NCI-H345 (cell line): ENCODE measurements around the gene PBLD.

Experiments used
- DNase-seq: peaks from one replicate; lab custom pipeline; 2025; lab: John Stamatoyannopoulos, UW

Gene PBLD

GRCh38 chr10:68332259-68333057 is at the start of gene PBLD:
TSS of gene PBLD (minus strand) at chr10:68332928. CDS start at chr10:68306844, 26,084 bp downstream.
- DNase-seq = peak; percentile 61

- DNase-seq = no peak
Observed at GRCh38 chr10:68371604-68372003, 38.9 kb upstream of the PBLD start.

GRCh38 chr10:68367121-68367520 is 34.4 kb upstream of the PBLD start:
- DNase-seq = no peak

- DNase-seq = no peak
Observed at GRCh38 chr10:68366600-68366999, 33.9 kb upstream of the PBLD start.

GRCh38 chr10:68365611-68366010 is 32.9 kb upstream of the PBLD start:
- no peak for DNase-seq

- DNase-seq = no peak
Observed at GRCh38 chr10:68364101-68364886, 31.6 kb upstream of the PBLD start.

GRCh38 chr10:68362590-68362989 is 29.9 kb upstream of the PBLD start:
- no peak for DNase-seq

- DNase-seq = no peak
Observed at GRCh38 chr10:68359189-68359588, 26.5 kb upstream of the PBLD start.

- no peak for DNase-seq
Observed at GRCh38 chr10:68353537-68353936, 20.8 kb upstream of the PBLD start.

- DNase-seq = peak; percentile 5
Observed at GRCh38 chr10:68348265-68348741, 15.6 kb upstream of the PBLD start.

GRCh38 chr10:68346774-68347173 is 14.0 kb upstream of the PBLD start:
- DNase-seq = no peak

- DNase-seq = no peak
Observed at GRCh38 chr10:68345621-68346020, 12.9 kb upstream of the PBLD start.

- no peak for DNase-seq
Observed at GRCh38 chr10:68342909-68343516, 10.3 kb upstream of the PBLD start.

- no peak for DNase-seq
Observed at GRCh38 chr10:68340358-68341080, 7.8 kb upstream of the PBLD start.

- no peak for DNase-seq
Observed at GRCh38 chr10:68336754-68337351, 4.1 kb upstream of the PBLD start.

GRCh38 chr10:68334672-68335467 is 2.1 kb upstream of the PBLD start:
- no peak for DNase-seq

- no peak for DNase-seq
Observed at GRCh38 chr10:68333440-68334431, 1.0 kb upstream of the PBLD start.

GRCh38 chr10:68333058-68333395 is 299 bp upstream of the PBLD start:
- DNase-seq = no peak

- DNase-seq = peak; percentile 96
Observed at GRCh38 chr10:68331455-68332258, 1.1 kb downstream of the PBLD start, which contains the start of gene HNRNPH3. TSS of gene HNRNPH3 (plus strand) at chr10:68332064. CDS start at chr10:68337222, 5,158 bp downstream.
